Lung (tissue), 16 donors: ENCODE results near the gene FAM217A. TPM values are rescaled to one million over a fixed set of nuclear protein-coding genes. Genes with fewer than 3 reads are reported as not detected.
A peak's percentile ranks its signal among the peaks of the same experiment; 100 is the strongest.

ENCODE experiments used
- ATAC-seq: fragments of 200-7000 bp; cut with Tn5 transposase; one replicate; pipeline ENCODE4 v1.9.1; 2020; ENCODE audit warnings: moderate number of reproducible peaks; ENCODE audit not compliant: insufficient read depth, low FRiP score
- DNase-seq, 3 donors: peaks; one replicate each; pipeline ENCODE4 v3.0.0-alpha.2; 2013 to 2017
- H3K27ac ChIP-seq, 2 donors: one replicate each; pipeline ENCODE4 v1.5.1; 2013; ENCODE audit warnings: mild to moderate bottlenecking in 2 of 2, moderate library complexity in 2 of 2, control low read depth in 1 of 2, inconsistent platforms in 1 of 2, low read depth in 1 of 2, low read length in 1 of 2
- H3K27me3 ChIP-seq, 3 donors: one replicate each; pipeline ENCODE4 v1.5.1; 2013; ENCODE audit warnings: low read length in 2 of 3; ENCODE audit not compliant: control insufficient read depth in 3 of 3, insufficient read depth in 3 of 3
- H3K36me3 ChIP-seq, 4 donors: one replicate each; pipeline ENCODE4 v1.5.1; 2013; ENCODE audit warnings: low read length in 4 of 4, mild to moderate bottlenecking in 1 of 4, moderate library complexity in 1 of 4; ENCODE audit not compliant: control insufficient read depth in 4 of 4, insufficient read depth in 4 of 4
- H3K4me1 ChIP-seq, 5 donors: one replicate each; pipeline ENCODE4 v1.5.1; 2013; ENCODE audit warnings: low read length in 5 of 5, mild to moderate bottlenecking in 2 of 5, moderate library complexity in 1 of 5; ENCODE audit not compliant: control insufficient read depth in 5 of 5, insufficient read depth in 5 of 5
- H3K4me3 ChIP-seq: one replicate; pipeline ENCODE4 v1.5.1; 2013; ENCODE audit warnings: mild to moderate bottlenecking, control low read depth, moderate library complexity
- H3K9ac ChIP-seq, 2 donors: one replicate each; pipeline ENCODE4 v1.5.1; 2013; ENCODE audit warnings: low read length in 2 of 2, control low read depth in 1 of 2; ENCODE audit not compliant: insufficient read depth in 1 of 2
- H3K9me3 ChIP-seq, 4 donors: one replicate each; pipeline ENCODE4 v1.5.1; 2013; ENCODE audit warnings: low read length in 3 of 4, mild to moderate bottlenecking in 1 of 4, moderate library complexity in 1 of 4; ENCODE audit not compliant: control insufficient read depth in 4 of 4, insufficient read depth in 3 of 4
- WGBS, 2 donors: extraction: QIAGEN DNeasy Blood & Tissue Kit; methylation state at CpG; one replicate each; pipeline ENCODE4 v1.1.7; 2013; 5-methylcytosine and 5-hydroxymethylcytosine counted together
- long read RNA-seq, 5 donors: transcript quantifications; one replicate each; lab custom pipeline, GENCODE V29; 2026
- polyA plus RNA-seq, 2 donors: library from polyadenylated mRNA; stranded (reverse); fragments of 200-250 nt; gene quantifications; one replicate each; pipeline ENCODE4 v1.2.1, GENCODE V29; 2013
- total RNA-seq, 2 donors: library from RNA; depleted of rRNA in 1 of 2; stranded (reverse); fragments of >200 nt in 1 of 2; gene quantifications; one replicate each; pipeline ENCODE4 v1.2.1, GENCODE V29; 2014 to 2021
- TF ChIP-seq, protein P1 (sequence below): IDR thresholded peaks from 2 replicates; pipeline ENCODE4 v1.5.1; 2012; ENCODE audit warnings: mild to moderate bottlenecking; ENCODE audit errors: control extremely low read depth, extremely low read depth
- donor health status: control.
- donor health status: control.
- donor health status: Bipolar disorder and iron deficiency.
- donor health status: healthy.
- donor health status: DM: yes; HTN: yes; CAD: no.

Gene FAM217A, protein sequence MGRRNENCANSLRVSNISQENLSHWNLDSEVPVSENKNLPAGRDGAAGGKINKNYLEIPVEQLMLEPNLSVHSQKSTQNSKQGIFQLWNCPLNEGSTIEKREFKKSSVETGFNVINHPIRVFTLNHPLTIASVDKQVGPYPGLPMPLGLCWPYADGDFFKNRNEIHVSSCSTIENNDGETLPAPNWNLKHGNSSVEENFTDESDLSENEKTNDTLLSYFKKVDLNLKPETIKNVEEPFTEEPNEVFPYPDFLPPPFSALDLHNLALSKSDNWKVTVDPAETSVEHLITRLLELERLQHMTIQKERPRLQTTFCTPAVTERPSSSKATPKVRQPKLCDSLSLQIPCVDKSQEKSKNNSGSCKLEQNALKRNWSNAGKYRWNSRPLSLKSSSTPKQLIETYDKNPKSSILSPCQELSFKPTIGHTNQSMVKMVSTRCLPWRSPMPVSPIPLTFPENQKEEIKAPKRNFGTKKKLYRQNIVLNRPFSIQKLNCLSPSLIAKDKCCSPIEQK
- total RNA-seq, result not detected
- not detected for polyA plus RNA-seq
- long read RNA-seq, donor 1, result 0 reads
- long read RNA-seq, donor 2, result 0 reads
- long read RNA-seq, donor 3, result 0 reads
- long read RNA-seq, donor 4, result 0 reads
- long read RNA-seq, donor 5, result 0 reads

DNA sequence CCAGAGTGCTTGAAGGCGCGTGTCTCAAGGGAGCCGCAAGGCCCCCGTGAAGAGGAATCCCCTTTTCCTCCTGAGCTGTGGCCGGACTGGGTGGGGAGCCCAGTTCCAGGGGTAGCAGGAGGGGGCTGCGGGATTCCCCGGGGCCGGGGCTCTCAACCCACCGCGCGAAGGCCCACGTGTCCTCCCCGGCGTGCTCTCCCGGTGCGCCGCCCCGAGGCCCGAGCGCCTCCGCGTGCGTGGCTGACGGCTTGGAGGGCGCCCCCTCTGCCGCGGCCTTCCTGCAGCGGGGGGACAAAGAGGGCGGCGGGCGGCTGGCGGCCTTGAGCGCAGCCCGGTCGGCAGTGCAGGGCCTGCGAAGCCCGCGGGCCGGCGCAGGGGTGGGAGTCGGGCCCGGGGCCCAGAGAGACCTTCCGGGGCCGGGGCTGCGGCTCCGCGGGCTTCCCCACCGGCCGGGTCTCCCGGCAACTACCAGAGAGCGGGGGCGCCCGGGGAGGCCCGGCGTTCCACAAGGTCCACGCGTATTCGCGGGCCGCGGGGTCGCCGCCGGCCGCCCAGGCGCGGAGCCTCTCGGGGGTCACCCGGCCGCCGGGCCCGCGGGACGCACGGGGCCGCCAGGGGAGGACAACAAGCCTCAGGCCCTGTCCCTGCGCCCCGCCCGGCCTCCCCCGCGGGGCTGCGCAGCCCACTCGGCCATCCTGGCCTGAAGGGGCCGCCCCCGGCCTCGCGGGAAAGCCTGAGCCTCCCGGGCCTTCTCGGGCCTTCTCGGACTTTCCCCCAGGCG lies at the start of gene FAM217A:
FAM217A (minus strand) TSS at position 447 of the 781 bp plus-strand sequence. CDS start 1,723 bp downstream, outside the sequence.
- no peak within 1 kb of the TSS for H3K9ac ChIP-seq
- no peak within 1 kb of the TSS for H3K27ac ChIP-seq
- H3K36me3 ChIP-seq, result no peaks in the 10 kb centered on the region
- TF ChIP-seq, protein P1, sequence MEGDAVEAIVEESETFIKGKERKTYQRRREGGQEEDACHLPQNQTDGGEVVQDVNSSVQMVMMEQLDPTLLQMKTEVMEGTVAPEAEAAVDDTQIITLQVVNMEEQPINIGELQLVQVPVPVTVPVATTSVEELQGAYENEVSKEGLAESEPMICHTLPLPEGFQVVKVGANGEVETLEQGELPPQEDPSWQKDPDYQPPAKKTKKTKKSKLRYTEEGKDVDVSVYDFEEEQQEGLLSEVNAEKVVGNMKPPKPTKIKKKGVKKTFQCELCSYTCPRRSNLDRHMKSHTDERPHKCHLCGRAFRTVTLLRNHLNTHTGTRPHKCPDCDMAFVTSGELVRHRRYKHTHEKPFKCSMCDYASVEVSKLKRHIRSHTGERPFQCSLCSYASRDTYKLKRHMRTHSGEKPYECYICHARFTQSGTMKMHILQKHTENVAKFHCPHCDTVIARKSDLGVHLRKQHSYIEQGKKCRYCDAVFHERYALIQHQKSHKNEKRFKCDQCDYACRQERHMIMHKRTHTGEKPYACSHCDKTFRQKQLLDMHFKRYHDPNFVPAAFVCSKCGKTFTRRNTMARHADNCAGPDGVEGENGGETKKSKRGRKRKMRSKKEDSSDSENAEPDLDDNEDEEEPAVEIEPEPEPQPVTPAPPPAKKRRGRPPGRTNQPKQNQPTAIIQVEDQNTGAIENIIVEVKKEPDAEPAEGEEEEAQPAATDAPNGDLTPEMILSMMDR, result no peak
- no peak within 1 kb of the TSS for H3K4me3 ChIP-seq
- no peaks in the 10 kb centered on the region for H3K9me3 ChIP-seq
- WGBS, 2 donors, result 51 to 52% methylated on average over 67 to 91 of the region's 91 CpGs
- H3K27me3 ChIP-seq, result no peaks in the 10 kb centered on the region
- DNase-seq (no peak), ATAC-seq (no peak)
- peaks cover 0 to 3% (median 0%) of the 10 kb centered on the region in 5 donors for H3K4me1 ChIP-seq

GRCh38 chr6:4128072-4128471 lies 49.1 kb upstream of the FAM217A start:
- Histone ChIP-seq H3K9ac (no peak overlapping the region), H3K4me1 (peaks cover 0 to 8% (median 0%) of the 10 kb centered on the region in 5 donors), H3K36me3 (peaks cover 22 to 43% (median 33%) of the 10 kb centered on the region in 4 donors), H3K4me3 (no peak overlapping the region), H3K27me3 (no peaks in the 10 kb centered on the region), H3K27ac (no peak overlapping the region), H3K9me3 (no peaks in the 10 kb centered on the region)
- TF ChIP-seq, protein P1, result no peak
- 35 to 70% methylated on average over 1 of the region's 1 CpG for WGBS, 2 donors
- DNase-seq (no peak), ATAC-seq (no peak)

GRCh38 chr6:4125933-4126864 lies 47.3 kb upstream of the FAM217A start:
- Histone ChIP-seq H3K9me3 (no peaks in the 10 kb centered on the region), H3K9ac (no peak overlapping the region), H3K36me3 (peaks cover 21 to 55% (median 38%) of the 10 kb centered on the region in 4 donors), H3K27me3 (no peaks in the 10 kb centered on the region), H3K4me3 (no peak overlapping the region), H3K27ac (peak overlapping the region in 1 of 2 donors; percentile 40), H3K4me1 (peaks cover 0 to 8% (median 0%) of the 10 kb centered on the region in 5 donors)
- 89 to 93% methylated on average over 8 of the region's 8 CpGs for WGBS, 2 donors
- DNase-seq, result no peak
- no peak for ATAC-seq
- TF ChIP-seq, protein P1, result no peak
